MM.1S (cell line): ENCODE data around the gene PHC3.

Experiments
- DNase-seq: peaks from one replicate; pipeline ENCODE4 v3.0.0-alpha.2; 2015
- H2AFZ ChIP-seq: fragments of 300-600 bp; sonication (generic); 2 replicates; pipeline ENCODE4 v1.6.0; 2016; ENCODE audit warnings: antibody characterized with exemption, low read length
- H3F3A ChIP-seq: fragments of 300-600 bp; sonication (generic); 2 replicates; pipeline ENCODE4 v1.6.1; 2016; ENCODE audit warnings: mild to moderate bottlenecking, antibody characterized with exemption, low read length, moderate library complexity, mixed read lengths; ENCODE audit not compliant: insufficient read depth
- H3K27ac ChIP-seq: fragments of 300-600 bp; sonication (generic); 2 replicates; pipeline ENCODE4 v1.5.1; 2016; ENCODE audit warnings: mild to moderate bottlenecking, low read length
- H3K27me3 ChIP-seq: fragments of 300-600 bp; sonication (generic); replicated peaks from 2 replicates; pipeline ENCODE4 v1.6.0; 2016; ENCODE audit warnings: low read length; ENCODE audit not compliant: insufficient read depth
- H3K36me3 ChIP-seq: fragments of 300-600 bp; sonication (generic); replicated peaks from 2 replicates; pipeline ENCODE4 v1.6.1; 2016; ENCODE audit warnings: mild to moderate bottlenecking, low read length, mixed read lengths; ENCODE audit not compliant: insufficient read depth
- H3K4me1 ChIP-seq: fragments of 300-600 bp; sonication (generic); 2 replicates; pipeline ENCODE4 v1.6.1; 2016; ENCODE audit warnings: low read length, mixed read lengths
- H3K4me2 ChIP-seq: fragments of 300-600 bp; sonication (generic); 2 replicates; pipeline ENCODE4 v1.6.0; 2016; ENCODE audit warnings: low read depth, low read length
- H3K4me3 ChIP-seq: fragments of 300-600 bp; sonication (generic); 2 replicates; pipeline ENCODE4 v1.5.1; 2016; ENCODE audit warnings: low read length, mixed read lengths
- H3K79me2 ChIP-seq: fragments of 300-600 bp; sonication (generic); 2 replicates; pipeline ENCODE4 v1.6.1; 2016; ENCODE audit warnings: mixed run types, low read length, mixed read lengths
- H3K9ac ChIP-seq: fragments of 300-600 bp; sonication (generic); 2 replicates; pipeline ENCODE4 v1.6.1; 2016; ENCODE audit warnings: low read length, mixed read lengths
- H3K9me2 ChIP-seq: fragments of 300-600 bp; sonication (generic); replicated peaks from 2 replicates; pipeline ENCODE4 v1.6.1; 2016; ENCODE audit warnings: mild to moderate bottlenecking, low read length, mixed read lengths; ENCODE audit not compliant: insufficient read depth
- H3K9me3 ChIP-seq: fragments of 300-600 bp; sonication (generic); replicated peaks from 2 replicates; pipeline ENCODE4 v1.6.1; 2016; ENCODE audit warnings: mild to moderate bottlenecking, low read length, mixed read lengths; ENCODE audit not compliant: insufficient read depth
- H4K20me1 ChIP-seq: fragments of 300-600 bp; sonication (generic); 2 replicates; pipeline ENCODE4 v1.6.1; 2016; ENCODE audit warnings: mild to moderate bottlenecking, low read length, moderate library complexity, mixed read lengths; ENCODE audit not compliant: insufficient read depth
- EZH2 ChIP-seq: fragments of 300-600 bp; sonication (generic); optimal IDR thresholded peaks from 2 replicates; pipeline ENCODE3; 2017; ENCODE audit warnings: low read depth, mild to moderate bottlenecking, antibody characterized with exemption, low read length, mixed read lengths
- EZH2phosphoT487 ChIP-seq: fragments of 300-600 bp; sonication (generic); IDR thresholded peaks from 2 replicates; pipeline ENCODE4 v1.6.1; 2018; ENCODE audit warnings: antibody characterized with exemption, low read length
- TF ChIP-seq, protein P1 (sequence below): fragments of 300-600 bp; sonication (generic); IDR thresholded peaks from 2 replicates; pipeline ENCODE4 v1.5.1; 2016; ENCODE audit warnings: antibody characterized with exemption, low read length, mixed read lengths

Gene PHC3

DNA sequence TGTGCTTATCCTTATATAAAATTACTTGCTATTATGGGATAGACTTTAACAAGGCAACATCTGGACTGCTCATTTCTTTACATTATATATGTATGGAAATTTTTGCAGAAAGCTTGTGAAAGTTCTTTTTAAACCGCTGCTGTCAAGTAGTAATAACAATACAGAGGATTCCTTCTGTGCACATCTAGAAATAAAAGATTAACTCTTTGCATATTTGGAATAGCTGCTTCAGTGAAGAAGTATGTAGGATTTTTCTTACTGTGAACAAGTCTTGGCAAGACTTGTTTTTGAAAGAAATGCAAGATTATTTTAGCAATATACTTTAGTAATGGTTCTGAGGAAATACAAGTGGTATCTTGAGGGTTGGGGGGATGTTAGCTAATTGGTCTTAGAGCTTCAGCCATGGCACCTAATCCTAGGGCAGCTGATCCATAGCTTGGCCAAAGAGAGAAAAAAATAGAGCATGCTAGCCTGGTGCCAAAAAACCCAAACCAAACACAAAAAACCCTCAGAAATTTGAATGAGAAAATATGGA is 45.0 kb upstream of the PHC3 start:
- DNase-seq: no peak
- Histone ChIP-seq H3K4me1 (peaks cover 2% of the 10 kb centered on the region; the same call in 1 of the 2 replicates), H3K36me3 (no peaks in the 10 kb centered on the region), H3F3A (peaks cover 6% of the 10 kb centered on the region), H3K4me2 (no peak overlapping the region), H3K27ac (no peak overlapping the region), H3K27me3 (no peaks in the 10 kb centered on the region), H3K9me3 (no peaks in the 10 kb centered on the region), H3K9ac (no peak overlapping the region), H3K9me2 (no peaks in the 10 kb centered on the region), H4K20me1 (no peaks in the 10 kb centered on the region), H3K4me3 (no peak overlapping the region), H2AFZ (no peak overlapping the region), H3K79me2 (peaks cover 70% of the 10 kb centered on the region)
- TF ChIP-seq, protein P1, sequence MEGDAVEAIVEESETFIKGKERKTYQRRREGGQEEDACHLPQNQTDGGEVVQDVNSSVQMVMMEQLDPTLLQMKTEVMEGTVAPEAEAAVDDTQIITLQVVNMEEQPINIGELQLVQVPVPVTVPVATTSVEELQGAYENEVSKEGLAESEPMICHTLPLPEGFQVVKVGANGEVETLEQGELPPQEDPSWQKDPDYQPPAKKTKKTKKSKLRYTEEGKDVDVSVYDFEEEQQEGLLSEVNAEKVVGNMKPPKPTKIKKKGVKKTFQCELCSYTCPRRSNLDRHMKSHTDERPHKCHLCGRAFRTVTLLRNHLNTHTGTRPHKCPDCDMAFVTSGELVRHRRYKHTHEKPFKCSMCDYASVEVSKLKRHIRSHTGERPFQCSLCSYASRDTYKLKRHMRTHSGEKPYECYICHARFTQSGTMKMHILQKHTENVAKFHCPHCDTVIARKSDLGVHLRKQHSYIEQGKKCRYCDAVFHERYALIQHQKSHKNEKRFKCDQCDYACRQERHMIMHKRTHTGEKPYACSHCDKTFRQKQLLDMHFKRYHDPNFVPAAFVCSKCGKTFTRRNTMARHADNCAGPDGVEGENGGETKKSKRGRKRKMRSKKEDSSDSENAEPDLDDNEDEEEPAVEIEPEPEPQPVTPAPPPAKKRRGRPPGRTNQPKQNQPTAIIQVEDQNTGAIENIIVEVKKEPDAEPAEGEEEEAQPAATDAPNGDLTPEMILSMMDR: no peak
- no peak for TF ChIP-seq EZH2phosphoT487
- no peak for TF ChIP-seq EZH2

DNA sequence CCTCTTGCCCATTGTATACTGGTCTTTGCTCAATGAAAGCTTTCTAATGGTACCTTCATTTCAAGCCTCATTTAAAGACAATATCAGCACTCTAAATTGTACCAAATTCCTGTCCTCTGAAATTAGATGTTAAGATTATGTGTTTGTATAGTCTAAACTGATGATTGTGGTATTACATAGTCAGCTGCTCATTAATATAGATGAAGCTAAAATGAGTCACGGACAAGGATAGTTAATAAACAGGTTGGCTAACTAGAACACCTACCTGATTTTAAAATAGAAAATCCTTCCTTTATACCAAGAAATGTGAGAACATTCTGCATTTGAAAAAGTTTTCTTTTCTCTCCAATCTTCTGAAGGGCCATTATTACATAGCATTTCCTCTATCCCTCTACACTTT is 43.6 kb upstream of the PHC3 start:
- Histone ChIP-seq H3K79me2 (peaks cover 60% of the 10 kb centered on the region), H3K4me2 (no peak overlapping the region), H3F3A (peaks cover 6% of the 10 kb centered on the region), H3K9ac (no peak overlapping the region), H3K27me3 (no peaks in the 10 kb centered on the region), H3K9me2 (no peaks in the 10 kb centered on the region), H4K20me1 (no peaks in the 10 kb centered on the region), H3K9me3 (no peaks in the 10 kb centered on the region), H3K27ac (no peak overlapping the region), H3K4me3 (no peak overlapping the region), H3K36me3 (no peaks in the 10 kb centered on the region), H3K4me1 (peaks cover 4% of the 10 kb centered on the region; the same call in 1 of the 2 replicates), H2AFZ (no peak overlapping the region)
- no peak for DNase-seq
- TF ChIP-seq EZH2 (no peak), EZH2phosphoT487 (no peak)
- TF ChIP-seq, protein P1: no peak

DNA sequence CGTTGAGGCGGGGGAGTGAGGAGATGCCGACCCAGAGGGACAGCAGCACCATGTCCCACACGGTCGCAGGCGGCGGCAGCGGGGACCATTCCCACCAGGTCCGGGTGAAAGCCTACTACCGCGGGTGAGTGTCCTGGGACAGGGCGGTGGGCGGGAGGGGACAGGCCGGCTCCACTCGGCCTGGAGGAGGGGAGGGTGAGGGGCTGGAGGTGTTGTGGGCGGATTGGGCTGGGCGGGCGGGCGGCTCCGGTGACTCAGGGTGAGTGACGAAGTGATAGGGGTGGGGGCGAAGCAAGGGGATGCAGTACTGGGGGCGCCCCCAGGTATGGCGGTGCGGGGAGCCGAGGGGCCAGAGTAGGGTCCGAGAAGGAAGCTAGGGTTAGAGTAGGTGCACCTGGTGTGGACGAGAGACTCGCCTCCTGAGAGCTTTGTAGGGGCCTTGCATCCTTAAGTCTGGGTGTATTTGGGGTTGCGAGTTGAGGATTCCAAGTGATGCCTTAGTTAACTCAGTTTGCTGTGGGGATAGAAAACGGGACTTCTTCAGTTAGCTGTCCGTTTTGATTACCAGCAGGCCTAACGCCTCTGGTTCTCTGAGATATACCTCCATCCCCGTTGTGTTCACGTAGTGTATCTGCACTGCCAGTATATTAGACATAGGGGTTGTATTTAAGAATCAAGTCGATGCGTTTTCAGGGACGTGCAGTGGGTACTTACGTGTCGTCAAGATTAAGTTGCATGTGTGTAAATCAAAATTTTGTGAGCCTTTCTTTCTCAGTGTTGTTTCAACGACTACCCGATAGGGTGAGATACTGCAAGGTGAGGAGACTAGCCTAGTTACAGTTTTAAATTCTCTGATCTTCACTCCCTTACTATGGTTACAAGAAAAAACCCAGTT is 41.4 kb upstream of the PHC3 start:
- Histone ChIP-seq H3K9ac (peak overlapping the region; percentile 87), H4K20me1 (no peaks in the 10 kb centered on the region), H3K27ac (peak overlapping the region; percentile 61; the same call in 1 of the 2 replicates), H3K4me3 (peak overlapping the region; percentile 71), H3K79me2 (peaks cover 43% of the 10 kb centered on the region), H3K36me3 (no peaks in the 10 kb centered on the region), H3K9me2 (no peaks in the 10 kb centered on the region), H2AFZ (peak overlapping the region; percentile 87), H3K4me2 (peak overlapping the region; percentile 81), H3K27me3 (no peaks in the 10 kb centered on the region), H3K4me1 (peaks cover 4% of the 10 kb centered on the region; the same call in 1 of the 2 replicates), H3K9me3 (no peaks in the 10 kb centered on the region), H3F3A (peaks cover 6% of the 10 kb centered on the region)
- no peak for TF ChIP-seq EZH2phosphoT487
- TF ChIP-seq, protein P1: peak; percentile 44
- DNase-seq: peak; percentile 64
